Measurements from ENCODE around the gene PTPRD.

Gene PTPRD

GRCh38 chr9:8457816-8458215 lies 2155.0 kb downstream of the PTPRD start:
- no peak for TF ChIP-seq CTCF (IDR thresholded peaks at IDR 0.05; ENCODE audit: low read depth, low read length, missing control alignments)
- H3K4me3 ChIP-seq (replicated peaks; ENCODE audit: low read depth, low read length), result no peak overlapping the region

GRCh38 chr9:8457055-8457454 lies 2155.7 kb downstream of the PTPRD start:
- no peak overlapping the region for H3K4me3 ChIP-seq (replicated peaks; ENCODE audit: low read depth, low read length)
- DNase-seq (ENCODE audit: extremely low read depth, low read depth), result no peak
- no peak for TF ChIP-seq CTCF (IDR thresholded peaks at IDR 0.05; ENCODE audit: low read depth, low read length, missing control alignments)

More at GRCh38 chr9:8457816-8458215, 2155.0 kb downstream of the PTPRD start:
- no peak for DNase-seq (ENCODE audit: extremely low read depth, low read depth)

- no peak for TF ChIP-seq CTCF (IDR thresholded peaks at IDR 0.05; ENCODE audit: low read depth, low read length, missing control alignments)
- DNase-seq (ENCODE audit: extremely low read depth, low read depth), result no peak
- H3K4me3 ChIP-seq (replicated peaks; ENCODE audit: low read depth, low read length), result no peak overlapping the region
Measured at GRCh38 chr9:8456344-8456743, 2156.5 kb downstream of the PTPRD start.

- TF ChIP-seq CTCF (IDR thresholded peaks at IDR 0.05; ENCODE audit: low read depth, low read length, missing control alignments), result no peak
- no peak for DNase-seq (ENCODE audit: extremely low read depth, low read depth)
- no peak overlapping the region for H3K4me3 ChIP-seq (replicated peaks; ENCODE audit: low read depth, low read length)
Measured at GRCh38 chr9:8450810-8451545, 2161.8 kb downstream of the PTPRD start.

GRCh38 chr9:8448226-8448625 lies 2164.6 kb downstream of the PTPRD start:
- DNase-seq (ENCODE audit: extremely low read depth, low read depth), result no peak
- no peak overlapping the region for H3K4me3 ChIP-seq (replicated peaks; ENCODE audit: low read depth, low read length)
- no peak for TF ChIP-seq CTCF (IDR thresholded peaks at IDR 0.05; ENCODE audit: low read depth, low read length, missing control alignments)

GRCh38 chr9:8447601-8448000 lies 2165.2 kb downstream of the PTPRD start:
- DNase-seq (ENCODE audit: extremely low read depth, low read depth), result no peak
- H3K4me3 ChIP-seq (replicated peaks; ENCODE audit: low read depth, low read length), result no peak overlapping the region
- TF ChIP-seq CTCF (IDR thresholded peaks at IDR 0.05; ENCODE audit: low read depth, low read length, missing control alignments), result no peak

GRCh38 chr9:8437876-8438275 lies 2174.9 kb downstream of the PTPRD start:
- no peak overlapping the region for H3K4me3 ChIP-seq (replicated peaks; ENCODE audit: low read depth, low read length)
- no peak for TF ChIP-seq CTCF (IDR thresholded peaks at IDR 0.05; ENCODE audit: low read depth, low read length, missing control alignments)
- no peak for DNase-seq (ENCODE audit: extremely low read depth, low read depth)
